ENCODE measurements around the gene ZNF692.
"Not testable (repeated sequence)": the region's sequence is repeated elsewhere in the genome, so short reads cannot be mapped to it uniquely, and the experiment has no call there.

Gene ZNF692

DNA sequence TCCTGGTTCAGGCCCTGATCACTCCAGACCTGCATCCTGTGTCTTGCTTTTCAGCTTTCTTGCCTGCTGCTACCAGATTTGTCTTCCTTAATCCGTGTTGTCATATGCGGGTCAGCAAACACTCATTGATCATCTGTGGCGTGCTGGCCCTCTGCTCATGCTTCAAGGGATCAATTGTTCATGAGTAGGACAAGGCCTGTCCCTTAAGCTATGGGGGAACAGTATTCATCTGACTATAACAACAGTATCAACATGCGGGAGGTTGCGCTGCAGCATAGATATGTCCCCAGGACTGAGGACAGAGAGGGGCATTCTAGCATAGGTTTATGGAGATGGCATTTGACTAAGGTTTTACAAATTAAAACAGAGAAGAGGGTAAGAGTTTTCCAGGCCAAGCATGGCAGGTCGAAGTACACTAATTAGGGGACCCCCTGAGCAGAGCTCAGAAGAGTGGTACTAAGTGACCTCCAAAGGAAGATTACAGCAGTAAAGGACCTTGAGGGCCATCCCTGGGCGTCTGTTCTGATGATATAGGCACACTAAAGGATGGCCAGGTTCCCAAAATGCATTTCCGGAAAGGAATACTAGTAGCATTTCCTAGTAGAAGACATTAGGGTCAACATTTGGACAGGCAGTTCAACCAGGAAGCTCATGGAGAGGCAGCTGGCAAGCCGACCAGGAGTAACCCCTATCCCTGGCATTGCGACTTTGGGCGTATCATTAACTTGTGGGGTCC, 21.7 kb downstream of the ZNF692 start:
- DNase-seq (ENCODE audit: low read depth), result no peak
- peak overlapping the region; percentile 81 for H3K4me3 ChIP-seq (ENCODE audit: low read depth, low read length)
- TF ChIP-seq, protein P1, sequence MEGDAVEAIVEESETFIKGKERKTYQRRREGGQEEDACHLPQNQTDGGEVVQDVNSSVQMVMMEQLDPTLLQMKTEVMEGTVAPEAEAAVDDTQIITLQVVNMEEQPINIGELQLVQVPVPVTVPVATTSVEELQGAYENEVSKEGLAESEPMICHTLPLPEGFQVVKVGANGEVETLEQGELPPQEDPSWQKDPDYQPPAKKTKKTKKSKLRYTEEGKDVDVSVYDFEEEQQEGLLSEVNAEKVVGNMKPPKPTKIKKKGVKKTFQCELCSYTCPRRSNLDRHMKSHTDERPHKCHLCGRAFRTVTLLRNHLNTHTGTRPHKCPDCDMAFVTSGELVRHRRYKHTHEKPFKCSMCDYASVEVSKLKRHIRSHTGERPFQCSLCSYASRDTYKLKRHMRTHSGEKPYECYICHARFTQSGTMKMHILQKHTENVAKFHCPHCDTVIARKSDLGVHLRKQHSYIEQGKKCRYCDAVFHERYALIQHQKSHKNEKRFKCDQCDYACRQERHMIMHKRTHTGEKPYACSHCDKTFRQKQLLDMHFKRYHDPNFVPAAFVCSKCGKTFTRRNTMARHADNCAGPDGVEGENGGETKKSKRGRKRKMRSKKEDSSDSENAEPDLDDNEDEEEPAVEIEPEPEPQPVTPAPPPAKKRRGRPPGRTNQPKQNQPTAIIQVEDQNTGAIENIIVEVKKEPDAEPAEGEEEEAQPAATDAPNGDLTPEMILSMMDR (IDR thresholded peaks at IDR 0.05; ENCODE audit: control insufficient read depth, extremely low read depth, insufficient read depth), result no peak

DNA sequence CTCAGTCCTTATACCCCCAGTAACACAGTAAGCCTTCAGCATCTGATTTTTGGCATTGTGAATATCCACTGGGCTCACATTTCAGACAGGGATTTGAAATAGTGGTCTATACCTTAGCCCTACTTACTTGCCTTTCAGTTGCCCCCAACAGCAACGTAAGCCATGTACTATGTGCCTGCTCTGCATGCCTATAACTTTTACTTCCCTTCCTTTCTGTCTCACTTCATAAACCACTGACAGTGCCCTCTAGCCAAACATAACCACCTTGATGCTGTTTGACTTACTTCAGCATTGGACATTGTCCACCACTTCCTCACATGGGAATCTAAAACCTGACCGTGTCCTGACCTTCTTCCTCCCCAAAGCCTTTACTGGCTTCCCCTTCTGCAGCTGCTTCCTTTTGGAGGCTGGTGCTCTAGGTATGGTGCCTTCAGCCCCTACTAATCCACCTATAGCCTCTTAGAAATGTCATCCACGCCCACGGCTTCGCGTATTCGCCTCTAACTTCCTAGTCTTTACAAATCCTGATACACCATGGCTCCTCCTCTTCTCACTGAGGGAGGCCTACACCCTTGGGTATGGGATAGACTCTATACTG, 24.4 kb downstream of the ZNF692 start:
- DNase-seq (ENCODE audit: low read depth), result no peak
- H3K4me3 ChIP-seq (ENCODE audit: low read depth, low read length), result no peak overlapping the region
- TF ChIP-seq, protein P1 (IDR thresholded peaks at IDR 0.05; ENCODE audit: control insufficient read depth, extremely low read depth, insufficient read depth), result no peak

DNA sequence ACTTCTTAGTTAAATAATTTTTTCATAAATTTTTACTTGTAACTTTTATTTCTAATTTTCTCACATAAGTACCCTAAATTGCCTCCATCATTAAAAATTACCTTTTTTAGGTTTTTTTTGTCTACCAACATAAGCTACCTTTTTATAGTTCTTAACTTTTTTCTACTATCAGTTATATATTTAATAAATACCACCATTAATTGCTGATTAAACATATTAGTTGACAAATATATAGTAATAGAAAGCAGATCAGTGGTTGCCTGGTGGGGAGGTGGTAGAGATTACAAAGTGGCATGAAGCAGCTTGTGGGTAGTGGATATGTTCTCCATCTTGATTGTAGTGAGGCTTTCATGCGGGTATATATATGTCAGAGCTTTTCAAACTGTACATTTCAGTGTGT, 27.0 kb downstream of the ZNF692 start:
- no peak overlapping the region for H3K4me3 ChIP-seq (ENCODE audit: low read depth, low read length)
- no peak for DNase-seq (ENCODE audit: low read depth)
- TF ChIP-seq, protein P1 (IDR thresholded peaks at IDR 0.05; ENCODE audit: control insufficient read depth, extremely low read depth, insufficient read depth), result no peak

DNA sequence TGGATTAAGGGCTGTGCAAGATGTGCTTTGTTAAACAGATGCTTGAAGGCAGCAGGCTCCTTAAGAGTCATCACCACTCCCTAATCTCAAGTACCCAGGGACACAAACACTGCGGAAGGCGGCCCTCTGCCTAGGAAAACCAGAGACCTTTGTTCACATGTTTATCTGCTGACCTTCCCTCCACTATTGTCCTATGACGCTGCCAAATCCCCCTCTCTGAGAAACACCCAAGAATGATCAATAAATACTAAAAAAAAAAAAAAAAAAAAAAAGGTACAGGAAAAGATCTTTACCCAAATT, 28.2 kb downstream of the ZNF692 start:
- DNase-seq (ENCODE audit: low read depth); H3K4me3 ChIP-seq (ENCODE audit: low read depth, low read length): not testable (repeated sequence)

DNA sequence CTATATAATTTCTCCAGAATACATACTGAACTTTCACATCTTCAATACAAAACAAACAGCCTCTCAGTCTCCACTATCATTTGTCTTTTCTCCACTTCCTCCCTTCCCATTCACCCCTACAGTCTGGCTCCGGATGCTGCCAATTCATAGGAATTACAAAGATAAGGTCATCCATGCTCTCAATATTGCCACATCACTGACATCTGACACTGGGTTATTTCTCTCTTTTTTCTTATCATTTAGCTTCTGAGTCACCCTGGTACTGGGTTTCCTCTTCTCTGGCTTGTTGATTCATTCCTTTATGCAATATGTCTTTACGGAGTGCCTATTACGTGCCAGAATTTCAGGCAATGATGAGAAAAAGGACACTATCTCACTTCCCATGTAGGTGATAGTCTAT, 30.0 kb downstream of the ZNF692 start:
- TF ChIP-seq, protein P1 (IDR thresholded peaks at IDR 0.05; ENCODE audit: control insufficient read depth, extremely low read depth, insufficient read depth), result no peak
- H3K4me3 ChIP-seq (ENCODE audit: low read depth, low read length), result no peak overlapping the region

DNA sequence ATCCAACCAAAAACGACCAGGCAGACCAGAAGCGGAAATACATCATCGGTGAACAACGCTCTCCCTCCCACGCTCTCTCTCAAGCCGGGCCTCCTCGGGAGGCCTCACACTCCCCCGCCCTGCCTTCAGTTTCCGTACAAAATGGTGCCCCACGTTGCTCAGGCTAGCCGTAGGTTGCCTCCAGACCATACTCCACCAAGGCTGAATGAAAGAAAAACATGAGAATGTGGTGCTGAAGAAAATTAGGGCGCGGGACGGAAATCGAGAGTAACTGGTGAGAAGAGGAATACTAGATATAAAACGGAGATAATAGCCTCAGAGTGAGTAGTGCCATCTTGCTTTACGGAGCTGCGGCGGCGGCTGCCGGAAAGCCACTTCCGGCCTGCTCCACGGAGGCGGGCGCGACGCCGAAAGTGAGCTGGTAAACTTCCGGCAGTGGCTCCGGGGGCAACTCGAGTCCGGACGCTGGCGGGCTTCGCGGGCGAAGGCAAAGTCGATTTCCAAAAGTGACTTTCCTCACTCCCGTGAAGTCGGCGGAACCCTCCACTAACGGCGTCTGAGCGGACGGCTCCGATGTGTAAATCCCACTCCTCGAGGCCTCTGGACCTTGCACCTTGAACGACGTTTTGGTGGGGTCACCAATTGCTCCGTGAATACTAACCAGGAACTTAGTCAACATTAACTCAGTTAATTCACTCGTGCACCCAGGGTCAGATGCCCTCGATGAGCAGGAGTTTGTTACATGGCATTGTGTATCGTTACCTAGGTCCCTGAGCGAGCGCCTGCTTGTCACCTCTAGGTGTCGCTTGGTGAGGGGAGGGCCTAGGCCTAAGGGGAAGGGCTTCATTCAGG, 32.8 kb downstream of the ZNF692 start, which contains the start of gene SH3BP5L:
Gene SH3BP5L, minus strand, starts transcription at position 7 of the 852 bp plus-strand sequence. CDS start 980 bp downstream, outside the sequence.
- peak; percentile 90 for DNase-seq (ENCODE audit: low read depth)
- peak within 1 kb of the TSS; percentile 94 for H3K4me3 ChIP-seq (ENCODE audit: low read depth, low read length)
- TF ChIP-seq, protein P1 (IDR thresholded peaks at IDR 0.05; ENCODE audit: control insufficient read depth, extremely low read depth, insufficient read depth), result peak; percentile 79

More for the DNA sequence above, 30.0 kb downstream of the ZNF692 start:
- no peak for DNase-seq (ENCODE audit: low read depth)

DNA sequence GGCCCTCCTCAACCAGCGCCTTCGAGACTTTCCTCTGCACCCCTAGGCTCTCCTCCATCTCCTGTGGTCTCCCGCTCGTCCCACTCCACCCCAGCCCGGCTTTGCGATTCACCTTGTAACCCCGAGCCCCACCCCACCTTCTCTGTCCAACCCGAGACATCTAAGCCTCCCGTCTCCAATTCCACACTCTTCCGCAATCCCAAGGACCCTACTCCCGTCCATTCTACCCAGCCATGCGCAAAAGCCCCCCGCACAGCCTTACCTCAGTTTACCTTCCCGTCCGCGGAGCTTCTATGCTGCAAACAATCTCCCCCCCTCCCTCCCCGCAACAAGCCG, 33.3 kb downstream of the ZNF692 start:
- no peak for DNase-seq (ENCODE audit: low read depth)
- H3K4me3 ChIP-seq (ENCODE audit: low read depth, low read length), result peak overlapping the region; percentile 94
- TF ChIP-seq, protein P1 (IDR thresholded peaks at IDR 0.05; ENCODE audit: control insufficient read depth, extremely low read depth, insufficient read depth), result no peak

Measured in LNCaP clone FGC (cell line).